ENCODE results near the gene LRRC4. TPM values are rescaled to one million over a fixed set of nuclear protein-coding genes. Genes with fewer than 3 reads are reported as not detected.
A peak's percentile ranks its signal among the peaks of the same experiment; 100 is the strongest.

The LRRC4 gene
- total RNA-seq, 1 experiment from 2014 or later: not detected

- intact Hi-C loops (cut with micrococcal nuclease): no loop called here
- TF ChIP-seq CTCF (IDR thresholded peaks at IDR 0.05; ENCODE audit: unreplicated experiment): no peak
- Mint-ChIP-seq H3K9me3 (ENCODE audit: unreplicated experiment) (no peaks in the 10 kb centered on the region), H3K36me3 (ENCODE audit: insufficient read depth, unreplicated experiment) (peaks cover 49% of the 10 kb centered on the region), H3K27me3 (ENCODE audit: insufficient read depth, unreplicated experiment) (no peaks in the 10 kb centered on the region), H3K4me1 (ENCODE audit: insufficient read depth, unreplicated experiment) (no peaks in the 10 kb centered on the region), H3K27ac (ENCODE audit: low read depth, unreplicated experiment) (no peak overlapping the region), H3K4me3 (ENCODE audit: unreplicated experiment) (no peak overlapping the region)
- BruUV-seq (replicated peaks): no TSS peak
- POLR2A ChIA-PET: no interaction called here
- CTCF ChIA-PET: interaction anchor here (1.2 kb wide), 1 partner anchor 10 kb away, joined by 4 read pairs; no protein-coding TSS in a partner anchor
- DNase-seq (ENCODE audit: unreplicated experiment): no peak
These were observed 45.6 kb upstream of the LRRC4 start for GRCh38 chr7:128076796-128077271.

- intact Hi-C loops (cut with micrococcal nuclease): no loop called here
- CTCF ChIA-PET: interaction anchor here (1.2 kb wide), 1 partner anchor 9 kb away, joined by 4 read pairs; no protein-coding TSS in a partner anchor
These were observed 45.1 kb upstream of the LRRC4 start for GRCh38 chr7:128076196-128076795.

GRCh38 chr7:128075242-128076095 is 44.2 kb upstream of the LRRC4 start:
- TF ChIP-seq CTCF (IDR thresholded peaks at IDR 0.05; ENCODE audit: unreplicated experiment): no peak
- POLR2A ChIA-PET: no interaction called here
- Mint-ChIP-seq H3K27me3 (ENCODE audit: insufficient read depth, unreplicated experiment) (no peaks in the 10 kb centered on the region), H3K4me1 (ENCODE audit: insufficient read depth, unreplicated experiment) (no peaks in the 10 kb centered on the region), H3K27ac (ENCODE audit: low read depth, unreplicated experiment) (no peak overlapping the region), H3K36me3 (ENCODE audit: insufficient read depth, unreplicated experiment) (peaks cover 42% of the 10 kb centered on the region), H3K4me3 (ENCODE audit: unreplicated experiment) (no peak overlapping the region), H3K9me3 (ENCODE audit: unreplicated experiment) (no peaks in the 10 kb centered on the region)
- BruUV-seq (replicated peaks): TSS peak; percentile 6
- CTCF ChIA-PET: interaction anchor here (0.6 to 1.2 kb wide), 4 partner anchors 8 to 367 kb away, joined by 3 to 4 read pairs (median 3); no protein-coding TSS in a partner anchor
- DNase-seq (ENCODE audit: unreplicated experiment): no peak
- intact Hi-C loops (cut with micrococcal nuclease): no loop called here

More at GRCh38 chr7:128076196-128076795, 45.1 kb upstream of the LRRC4 start:
- Mint-ChIP-seq H3K36me3 (ENCODE audit: insufficient read depth, unreplicated experiment) (peaks cover 47% of the 10 kb centered on the region), H3K9me3 (ENCODE audit: unreplicated experiment) (no peaks in the 10 kb centered on the region), H3K4me1 (ENCODE audit: insufficient read depth, unreplicated experiment) (no peaks in the 10 kb centered on the region), H3K27me3 (ENCODE audit: insufficient read depth, unreplicated experiment) (no peaks in the 10 kb centered on the region), H3K27ac (ENCODE audit: low read depth, unreplicated experiment) (no peak overlapping the region), H3K4me3 (ENCODE audit: unreplicated experiment) (no peak overlapping the region)
- no peak for TF ChIP-seq CTCF (IDR thresholded peaks at IDR 0.05; ENCODE audit: unreplicated experiment)
- BruUV-seq (replicated peaks): no TSS peak
- DNase-seq (ENCODE audit: unreplicated experiment): no peak
- POLR2A ChIA-PET: no interaction called here

GRCh38 chr7:128074736-128075135 is 43.5 kb upstream of the LRRC4 start:
- no peak overlapping the region for H3K4me3 Mint-ChIP-seq (ENCODE audit: unreplicated experiment)
- H3K27ac Mint-ChIP-seq (ENCODE audit: low read depth, unreplicated experiment): no peak overlapping the region
- H3K4me1 Mint-ChIP-seq (ENCODE audit: insufficient read depth, unreplicated experiment): no peaks in the 10 kb centered on the region
- H3K27me3 Mint-ChIP-seq (ENCODE audit: insufficient read depth, unreplicated experiment): no peaks in the 10 kb centered on the region
- intact Hi-C loops (cut with micrococcal nuclease): no loop called here
- peaks cover 42% of the 10 kb centered on the region for H3K36me3 Mint-ChIP-seq (ENCODE audit: insufficient read depth, unreplicated experiment)
- no peak for TF ChIP-seq CTCF (IDR thresholded peaks at IDR 0.05; ENCODE audit: unreplicated experiment)
- H3K9me3 Mint-ChIP-seq (ENCODE audit: unreplicated experiment): no peaks in the 10 kb centered on the region
- ChIA-PET POLR2A (no interaction called here), CTCF (interaction anchor here (0.6 to 1.0 kb wide), 3 partner anchors 53 to 366 kb away, joined by 3 read pairs; no protein-coding TSS in a partner anchor)
- BruUV-seq (replicated peaks): no TSS peak
- no peak for DNase-seq (ENCODE audit: unreplicated experiment)
